ENCODE results near the gene SYCP2.

Gene SYCP2

DNA sequence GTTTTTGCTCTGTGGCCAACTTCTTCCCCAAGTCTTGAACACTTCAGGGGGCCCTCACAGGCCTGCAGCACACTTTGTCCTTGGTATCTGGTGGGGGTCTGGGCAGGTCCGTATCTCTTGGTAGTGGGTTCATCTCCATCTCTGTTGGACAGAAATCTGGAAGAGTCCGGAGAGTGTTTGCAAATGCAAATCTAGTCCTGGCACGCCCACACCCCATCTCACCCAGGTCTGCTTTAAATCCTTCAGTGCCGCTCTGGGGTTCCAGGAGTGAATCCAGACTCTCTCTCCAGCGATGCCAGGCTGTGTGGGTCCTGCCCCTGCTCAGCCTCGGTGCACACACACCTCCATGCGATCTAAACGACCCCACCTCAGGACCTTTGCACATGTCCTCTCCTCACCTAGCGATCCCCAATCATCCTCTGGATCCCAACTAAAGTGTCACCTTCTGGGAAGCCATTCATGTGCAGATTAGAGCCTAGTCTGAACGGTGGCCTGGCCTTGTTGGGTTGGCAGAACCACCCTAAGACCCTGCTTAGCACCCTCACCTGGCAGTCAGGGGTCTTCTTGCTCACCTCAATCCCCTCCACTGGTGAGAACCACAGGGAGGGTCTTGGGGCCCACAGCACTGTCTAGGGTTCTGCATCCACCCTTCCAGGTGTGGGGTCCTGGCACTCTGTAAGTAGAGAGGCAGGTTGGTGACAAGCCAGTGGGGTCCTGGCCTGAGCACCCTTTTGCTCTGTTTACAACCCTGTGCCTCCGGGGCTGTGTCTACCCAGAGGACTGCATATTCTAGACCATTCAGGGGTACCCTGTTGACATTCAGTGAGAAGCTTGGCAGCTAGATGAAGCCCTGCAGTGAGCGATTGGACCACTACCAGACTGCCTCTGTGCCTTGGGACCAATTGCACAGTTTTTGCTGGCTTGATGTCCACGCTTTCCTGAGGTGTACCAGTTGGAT lies 100.8 kb downstream of the SYCP2 start:
- DNase-seq, result no peak

DNA sequence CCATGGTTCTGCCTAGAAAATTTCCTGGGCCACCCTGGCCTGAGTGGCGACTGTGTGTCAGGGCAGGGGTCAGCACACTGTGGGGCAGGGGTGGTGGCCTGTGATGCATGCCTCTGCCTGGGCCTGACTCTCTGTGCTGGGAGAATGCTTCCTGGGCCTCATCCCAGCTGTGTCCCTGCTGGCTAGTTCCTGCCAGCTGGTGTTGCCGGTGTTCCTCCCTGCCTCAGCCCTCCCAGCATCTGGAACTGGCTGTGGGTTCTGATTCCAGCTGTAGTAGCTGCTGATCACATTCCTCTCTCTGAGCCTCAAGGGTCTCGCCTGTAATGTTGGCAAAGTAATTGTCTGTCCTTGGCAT lies 101.5 kb downstream of the SYCP2 start:
- DNase-seq, result no peak

DNA sequence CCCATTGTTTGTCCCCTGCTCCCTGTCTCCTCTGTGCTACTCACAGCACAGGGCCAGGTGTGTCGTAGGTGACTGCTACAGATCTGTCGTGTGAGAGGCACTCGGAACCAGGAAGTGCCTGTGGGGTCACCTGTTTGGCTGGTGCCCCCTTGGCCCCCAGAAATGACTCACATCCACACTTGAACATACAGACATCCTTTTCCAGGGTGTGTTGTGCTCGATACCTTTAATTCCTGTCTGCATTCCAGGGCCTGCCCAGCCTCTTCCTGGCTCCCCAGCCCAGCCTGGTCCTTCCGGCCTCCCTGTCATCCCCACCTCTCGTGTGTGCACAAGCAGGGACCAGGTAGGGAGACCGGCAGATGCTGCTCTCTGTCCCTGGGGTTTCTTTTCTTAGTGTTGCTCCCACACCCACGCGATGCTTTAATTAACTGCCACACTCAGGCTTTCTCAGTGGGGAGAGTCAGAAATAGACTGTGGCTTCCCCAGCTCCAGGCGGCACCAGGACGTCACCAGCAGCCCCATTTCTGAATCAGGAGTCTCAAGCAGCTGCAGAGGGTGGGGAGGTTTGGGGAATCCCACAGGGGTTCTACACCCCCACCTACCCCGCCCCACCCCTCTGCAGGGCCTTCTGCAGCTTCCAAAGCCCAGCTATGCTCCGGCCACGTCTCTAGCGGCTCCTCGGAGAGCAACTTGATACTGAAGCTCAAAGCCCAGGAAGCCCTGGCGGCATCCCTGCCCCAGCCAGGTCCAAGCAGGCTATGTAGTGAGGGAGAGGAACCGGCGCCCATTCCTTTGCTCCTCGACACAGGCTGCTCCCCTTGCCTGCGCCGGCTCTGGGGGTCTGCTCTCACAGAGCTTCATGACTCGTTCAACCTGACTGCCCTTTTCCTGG lies 102.2 kb downstream of the SYCP2 start:
- DNase-seq, result no peak

DNA sequence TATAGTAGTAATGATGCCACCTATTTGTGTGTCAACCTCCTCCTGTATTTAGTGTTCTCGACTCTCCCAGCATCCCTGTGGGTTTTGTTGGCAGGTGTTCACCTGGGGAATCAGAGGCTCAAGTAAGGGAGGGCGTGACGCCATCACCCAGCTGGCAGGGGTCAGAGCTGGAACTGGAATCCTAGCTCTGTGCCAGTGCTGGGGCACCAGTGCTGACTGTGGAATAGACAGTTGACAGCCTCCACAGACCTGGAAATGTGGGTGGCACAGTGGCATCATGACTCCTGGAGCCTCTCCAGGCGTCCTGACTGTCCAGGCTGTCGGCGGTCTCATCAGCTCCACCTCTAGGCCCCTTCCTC lies 102.8 kb downstream of the SYCP2 start:
- peak in 1 of 2 experiments; percentile 19 for DNase-seq

DNA sequence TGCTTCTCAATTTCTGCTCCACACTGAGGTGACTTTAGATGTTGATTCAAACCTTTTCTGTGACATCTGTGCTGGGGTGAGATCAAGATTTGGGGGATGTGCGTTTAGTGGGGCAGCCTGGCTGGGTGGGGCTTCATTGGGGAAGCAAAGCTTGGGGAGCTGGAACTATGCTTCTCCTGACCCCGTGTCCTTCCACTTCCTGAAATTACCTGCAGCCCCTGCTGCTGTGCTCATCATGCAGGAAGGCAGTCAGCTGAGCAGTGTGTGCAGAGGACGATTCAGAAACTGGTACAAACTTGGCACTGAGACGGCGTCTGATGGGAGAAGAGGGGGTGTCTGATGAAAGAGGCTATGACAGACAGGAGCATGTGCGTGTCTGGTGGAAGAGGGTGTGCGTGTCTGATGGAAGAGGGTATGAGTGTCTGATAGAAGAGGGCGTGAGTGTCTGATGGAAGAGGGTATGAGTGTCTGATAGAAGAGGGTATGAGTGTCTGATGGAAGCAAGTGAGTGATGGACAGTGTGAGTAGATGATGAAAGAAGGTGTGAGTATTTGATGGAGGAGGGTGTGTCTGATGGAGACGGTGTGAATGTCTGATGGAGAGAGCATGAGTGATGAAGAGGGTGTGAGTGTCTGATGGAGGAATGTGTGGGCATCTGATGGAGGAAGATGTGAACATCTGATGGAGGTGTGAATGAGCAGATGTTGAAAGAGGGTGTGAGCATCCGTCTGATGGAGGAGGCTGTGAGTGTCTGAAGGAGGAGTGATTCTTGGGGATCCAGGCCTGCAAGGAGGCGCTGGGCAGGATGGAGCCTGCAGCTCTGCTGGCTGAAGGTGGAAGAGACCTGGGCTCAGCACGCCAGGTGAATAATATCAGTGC lies 103.4 kb downstream of the SYCP2 start:
- DNase-seq, result no peak

- no peak for DNase-seq
These were observed 104.2 kb downstream of the SYCP2 start for GRCh38 chr20:59829054-59829785.

- no peak for DNase-seq
These were observed 105.0 kb downstream of the SYCP2 start for GRCh38 chr20:59828125-59829053.

GRCh38 chr20:59827138-59828056 lies 106.0 kb downstream of the SYCP2 start:
- no peak for DNase-seq

DNA sequence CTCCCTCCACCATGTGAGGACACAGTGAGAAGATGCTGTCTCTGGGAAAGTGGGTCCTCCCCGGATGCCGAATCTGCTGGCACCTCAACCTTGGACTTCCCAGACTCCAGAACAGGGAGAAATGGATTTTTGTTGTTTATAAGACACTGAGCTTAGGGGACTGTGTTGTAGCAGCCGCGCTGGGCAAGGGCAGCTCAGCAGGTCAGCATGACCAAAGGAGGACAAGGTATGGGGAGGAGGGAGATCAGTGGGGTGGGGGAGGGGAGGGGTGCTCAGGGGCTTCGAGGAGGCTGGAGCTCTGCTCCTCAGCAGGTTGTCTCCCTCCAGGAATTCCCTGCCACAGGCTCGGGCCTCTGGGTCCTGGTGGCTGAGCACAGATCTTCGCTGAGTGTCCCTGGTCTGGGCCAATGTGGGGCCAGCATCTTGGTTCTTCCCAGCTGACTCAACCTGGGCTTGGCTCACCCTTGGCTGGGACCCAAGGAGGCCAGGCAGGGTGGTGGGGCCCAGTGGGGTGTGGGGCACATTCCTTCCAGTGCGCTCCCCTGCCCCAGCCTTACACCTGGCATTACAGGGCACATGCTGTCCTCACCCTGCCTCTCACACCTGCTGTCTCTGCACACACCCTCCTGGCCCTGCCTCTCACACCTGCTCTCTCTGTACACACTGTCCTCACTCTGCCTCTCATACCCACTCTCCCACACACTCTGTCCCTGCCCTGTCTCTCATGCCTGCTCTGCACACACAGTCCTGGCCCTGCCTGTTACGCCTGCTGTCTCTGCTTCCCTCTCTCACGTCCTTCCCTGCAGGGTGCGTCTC lies 107.3 kb downstream of the SYCP2 start:
- peak; percentile 77 to 79 for DNase-seq

DNA sequence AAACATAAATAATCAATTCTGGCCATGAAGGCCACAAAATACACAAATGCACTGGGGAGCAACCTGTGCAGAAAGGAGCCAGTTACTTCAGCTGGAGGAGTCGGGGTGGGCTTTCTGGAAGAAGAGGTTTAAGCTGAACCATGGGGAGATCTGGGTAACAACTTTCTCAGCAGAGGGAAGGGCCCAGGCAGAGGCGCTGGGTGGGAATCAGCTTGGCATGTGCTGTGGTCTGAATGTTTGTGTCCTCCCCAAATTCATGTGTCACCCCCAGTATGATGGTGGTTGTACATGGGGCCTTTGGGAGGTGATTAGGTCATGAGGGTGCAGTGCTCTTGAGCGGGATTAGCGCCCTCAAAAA lies 107.9 kb downstream of the SYCP2 start:
- no peak for DNase-seq

DNA sequence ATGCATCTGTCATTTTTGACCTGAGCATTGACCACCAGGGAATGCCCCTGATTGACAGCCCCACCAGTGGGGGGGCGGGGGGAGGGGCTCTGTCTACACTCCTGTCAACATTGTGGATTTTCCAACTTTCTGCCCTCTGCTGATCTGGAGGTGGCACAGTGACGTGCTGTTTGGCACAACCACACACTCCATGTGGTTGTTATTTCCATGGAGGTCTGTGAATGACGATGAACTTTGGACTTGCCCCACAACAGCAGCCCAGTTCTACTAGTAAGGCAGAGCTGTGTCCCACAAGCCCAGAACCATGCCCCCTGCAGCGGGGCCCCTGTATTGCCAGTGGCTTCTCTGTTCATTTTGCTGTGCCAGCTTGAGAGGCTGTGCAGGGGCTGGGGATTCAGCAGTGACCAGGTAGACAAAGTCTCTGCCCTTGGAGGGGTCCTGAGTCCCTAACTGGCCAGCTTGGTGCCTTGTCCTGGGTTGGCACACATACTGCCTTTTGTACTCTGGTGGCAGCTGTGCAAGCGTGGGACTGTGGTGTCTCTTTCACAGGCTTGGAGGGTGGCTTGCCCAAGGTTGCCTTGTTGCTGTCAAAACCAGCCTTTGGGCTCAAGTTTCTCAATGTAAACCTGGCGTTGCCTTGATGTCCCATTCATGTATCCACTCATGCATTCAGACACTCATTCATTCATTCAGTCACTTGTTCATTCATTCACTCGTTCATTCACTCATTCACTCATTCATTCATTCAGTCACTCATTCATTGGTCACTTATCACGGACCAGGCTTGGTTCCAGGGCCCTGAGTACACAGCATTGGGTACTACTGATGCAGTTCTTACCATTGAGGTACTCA lies 108.5 kb downstream of the SYCP2 start:
- DNase-seq, result no peak

DNA sequence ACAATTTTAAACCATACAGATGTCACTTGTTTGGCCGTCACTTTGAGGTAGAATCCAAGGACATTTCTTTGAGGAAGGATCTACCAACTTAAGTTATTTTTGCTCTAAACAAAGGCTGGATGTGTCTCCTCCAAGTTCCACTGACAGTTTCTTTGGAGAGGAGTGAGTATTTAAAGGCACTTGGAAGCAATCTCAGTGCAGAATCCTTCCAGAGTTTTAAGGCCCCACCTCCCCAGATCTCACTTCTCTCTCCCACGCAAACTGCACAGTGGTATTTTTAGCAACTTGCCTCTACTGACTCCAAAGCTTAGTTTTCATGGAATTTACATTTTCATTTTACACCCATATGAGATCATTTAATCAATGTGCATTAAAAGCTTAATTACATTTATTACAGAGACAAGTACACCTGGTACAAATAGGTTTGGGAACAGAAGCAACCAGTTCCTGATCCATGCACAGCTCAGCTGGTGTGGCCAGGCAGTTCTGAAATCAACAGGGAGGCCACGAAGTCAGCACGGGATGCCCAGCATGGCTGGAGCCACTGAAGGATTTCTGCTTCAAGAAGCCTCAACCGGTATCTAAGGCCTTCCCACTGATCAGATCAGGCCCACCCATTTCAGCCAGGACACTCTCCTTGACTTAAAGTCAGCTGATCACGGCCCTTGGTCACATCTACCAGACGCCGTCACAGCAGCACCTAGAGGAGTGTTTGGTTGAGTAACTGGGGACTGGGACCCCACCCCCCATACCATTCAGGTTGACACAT lies 109.8 kb downstream of the SYCP2 start:
- DNase-seq, result no peak

- no peak for DNase-seq
These were observed 110.4 kb downstream of the SYCP2 start for GRCh38 chr20:59823030-59823423.

- DNase-seq, result no peak
These were observed 111.0 kb downstream of the SYCP2 start for GRCh38 chr20:59822291-59823029.

GRCh38 chr20:59821788-59822187 lies 111.6 kb downstream of the SYCP2 start:
- no peak for DNase-seq

GRCh38 chr20:59821201-59821600 lies 112.2 kb downstream of the SYCP2 start:
- DNase-seq, result no peak

Measured in NCI-H187 (cell line).